Tibial nerve (tissue), 4 donors: ENCODE data around the gene KCTD5. TPM values are rescaled to one million over a fixed set of nuclear protein-coding genes. Genes with fewer than 3 reads are reported as not detected.
"Not testable (repeated sequence)": the region's sequence is repeated elsewhere in the genome, so short reads cannot be mapped to it uniquely, and the experiment has no call there.

Experiments used
- DNase-seq, 2 donors: peaks; one replicate each; pipeline ENCODE4 v3.0.0-alpha.2; 2019; ENCODE audit warnings: low spot score in 2 of 2
- H3K27ac ChIP-seq, 4 donors: fragments of 200-600 bp; sonication (generic) in 3 of 4; one replicate each; pipeline ENCODE4 v1.5.1; 2017 to 2019; ENCODE audit warnings: mild to moderate bottlenecking in 1 of 4
- H3K27me3 ChIP-seq, 2 donors: fragments of 200-600 bp; sonication (generic) in 1 of 2; one replicate each; pipeline versions ENCODE4 v1.5.1 to v1.6.0; 2017 to 2019
- H3K36me3 ChIP-seq, 3 donors: fragments of 200-600 bp; sonication (generic); one replicate each; pipeline ENCODE4 v1.5.1; 2018 to 2019
- H3K4me1 ChIP-seq, 4 donors: fragments of 200-600 bp; sonication (generic) in 3 of 4; one replicate each; pipeline ENCODE4 v1.5.1; 2017 to 2019
- H3K4me3 ChIP-seq, 4 donors: fragments of 200-600 bp; sonication (generic) in 3 of 4; one replicate each; pipeline ENCODE4 v1.5.1; 2017 to 2019; ENCODE audit warnings: mild to moderate bottlenecking in 1 of 4, moderate library complexity in 1 of 4
- H3K9me3 ChIP-seq, 4 donors: fragments of 200-600 bp; sonication (generic) in 3 of 4; one replicate each; pipeline ENCODE4 v1.5.1; 2017 to 2019
- CTCF ChIP-seq, 5 experiments: fragments of 200-600 bp in 3 of 5; fragments of 450-650 bp in 2 of 5; sonication (generic) in 3 of 5; IDR thresholded peaks; one replicate each; pipeline ENCODE4 v1.5.1; 2016 to 2019; ENCODE audit warnings: antibody characterized with exemption in 5 of 5, mild to moderate bottlenecking in 3 of 5, moderate library complexity in 2 of 5
- EP300 ChIP-seq, 2 donors: sonication (generic); formaldehyde crosslinking; IDR thresholded peaks; one replicate each; pipeline ENCODE4 v1.6.1; 2017; ENCODE audit warnings: antibody characterized with exemption in 2 of 2, mild to moderate bottlenecking in 1 of 2
- POLR2A ChIP-seq, 2 donors: fragments of 450-650 bp; IDR thresholded peaks; one replicate each; pipeline ENCODE4 v1.6.1; 2017; ENCODE audit warnings: antibody characterized with exemption in 2 of 2, mild to moderate bottlenecking in 2 of 2, moderate library complexity in 2 of 2
- WGBS, 2 donors: methylation state at CpG; one replicate each; pipeline ENCODE4 v1.1.5; 2018; 5-methylcytosine and 5-hydroxymethylcytosine counted together
- total RNA-seq, 4 donors: library from RNA; depleted of rRNA; stranded (reverse); fragments of >200 nt; gene quantifications; one replicate each; pipeline ENCODE4 v1.1.0, GENCODE V29; 2016

The KCTD5 gene
- total RNA-seq, 4 donors from 2014 or later, result 17.8 to 24.3 (median 21.2) TPM

DNA sequence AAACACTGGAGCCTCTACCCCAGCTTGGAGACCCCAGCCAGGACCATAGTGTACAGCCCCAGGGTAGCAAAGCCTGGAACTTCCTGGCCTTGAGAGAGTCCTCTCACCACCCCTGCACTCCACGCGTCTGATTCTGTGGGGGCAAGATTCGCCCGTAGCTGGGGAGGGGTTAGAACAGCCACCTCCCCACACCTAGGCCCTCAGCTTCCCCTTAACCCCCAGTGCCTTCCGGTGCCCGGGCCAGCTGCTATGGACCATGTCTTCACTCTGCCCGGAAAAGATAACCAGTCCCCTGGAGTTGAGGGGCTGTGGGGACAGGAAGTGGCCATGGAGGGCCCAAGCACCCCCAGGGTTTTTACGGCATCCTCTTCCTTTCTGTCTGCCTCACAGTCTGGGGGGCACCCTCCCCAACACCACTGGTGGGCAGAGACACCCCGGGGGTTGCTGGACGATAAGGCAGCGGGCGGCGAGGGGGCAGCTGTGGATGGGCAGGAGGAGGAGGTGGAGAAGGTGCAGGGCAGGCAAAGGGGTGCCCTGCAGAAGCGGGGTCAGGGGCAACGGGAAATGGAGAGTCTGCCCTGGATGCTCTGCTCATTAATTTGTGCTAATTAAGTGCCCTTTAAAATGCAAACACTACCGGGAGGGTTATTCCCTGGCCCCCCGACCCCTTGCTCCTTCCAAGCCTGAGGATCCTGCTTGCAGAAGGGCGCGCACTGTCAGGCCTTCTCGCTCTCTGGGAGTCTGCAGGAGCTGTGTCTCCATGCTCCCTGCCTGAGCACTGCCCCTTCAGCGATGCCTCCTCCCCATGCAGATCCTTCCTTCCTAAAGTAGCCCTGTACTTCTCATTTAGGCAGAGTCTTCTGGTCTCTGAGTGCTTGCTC, 35.3 kb downstream of the KCTD5 start:
- Histone ChIP-seq H3K9me3 (no peaks in the 10 kb centered on the region), H3K27me3 (peaks cover 0 to 4% of the 10 kb centered on the region in 2 donors), H3K27ac (no peak overlapping the region), H3K4me1 (peaks cover 0 to 28% (median 0%) of the 10 kb centered on the region in 4 donors), H3K4me3 (no peak overlapping the region), H3K36me3 (no peaks in the 10 kb centered on the region)
- TF ChIP-seq EP300 (IDR thresholded peaks at IDR 0.05) (no peak), POLR2A (IDR thresholded peaks at IDR 0.05) (no peak), CTCF (IDR thresholded peaks at IDR 0.05) (no peak)
- DNase-seq, result no peak
- 75 to 76% methylated on average over 21 of the region's 21 CpGs for WGBS, 2 donors

- TF ChIP-seq POLR2A (IDR thresholded peaks at IDR 0.05), result no peak
- TF ChIP-seq CTCF (IDR thresholded peaks at IDR 0.05), result no peak
- TF ChIP-seq EP300 (IDR thresholded peaks at IDR 0.05), result no peak
- Histone ChIP-seq H3K4me3 (no peak overlapping the region), H3K27ac (no peak overlapping the region), H3K9me3 (no peaks in the 10 kb centered on the region), H3K36me3 (no peaks in the 10 kb centered on the region), H3K4me1 (peaks cover 0 to 28% (median 0%) of the 10 kb centered on the region in 4 donors), H3K27me3 (peaks cover 0 to 4% of the 10 kb centered on the region in 2 donors)
- no peak for DNase-seq
- WGBS, 2 donors, result 69 to 81% methylated on average over 8 to 12 of the region's 16 CpGs
Observed at GRCh38 chr16:2719328-2720063, 37.2 kb downstream of the KCTD5 start.

GRCh38 chr16:2720064-2720457, 37.7 kb downstream of the KCTD5 start, which contains the start of gene PRSS27:
PRSS27 (minus strand) TSS chr16:2720224; CDS start chr16:2720160, 64 bp downstream.
- 79 to 81% methylated on average over 23 to 25 of the region's 26 CpGs for WGBS, 2 donors

GRCh38 chr16:2720719-2721633, 38.7 kb downstream of the KCTD5 start:
- peak; percentile 51 to 53 for DNase-seq
- peak; percentile 73 to 98 (median 80) for TF ChIP-seq CTCF (IDR thresholded peaks at IDR 0.05)
- no peak for TF ChIP-seq POLR2A (IDR thresholded peaks at IDR 0.05)
- Histone ChIP-seq H3K27ac (peak overlapping the region; percentile 44 to 91 (median 84)), H3K4me3 (peak overlapping the region; percentile 62 to 83 (median 66)), H3K27me3 (peaks cover 0 to 9% of the 10 kb centered on the region in 2 donors), H3K9me3 (no peaks in the 10 kb centered on the region), H3K36me3 (no peaks in the 10 kb centered on the region), H3K4me1 (peaks cover 0 to 21% (median 0%) of the 10 kb centered on the region in 4 donors)
- WGBS, 2 donors, result 4 to 7% methylated on average over 33 to 56 of the region's 99 CpGs

More at GRCh38 chr16:2720064-2720457, 37.7 kb downstream of the KCTD5 start, which contains the start of gene PRSS27:
- peak within 1 kb of the TSS; percentile 62 to 83 (median 66) for H3K4me3 ChIP-seq
- no peak for TF ChIP-seq CTCF (IDR thresholded peaks at IDR 0.05)
- TF ChIP-seq POLR2A (IDR thresholded peaks at IDR 0.05), result no peak
- no peak for TF ChIP-seq EP300 (IDR thresholded peaks at IDR 0.05)
- no peaks in the 10 kb centered on the region for H3K36me3 ChIP-seq
- peaks cover 0 to 28% (median 0%) of the 10 kb centered on the region in 4 donors for H3K4me1 ChIP-seq
- peak within 1 kb of the TSS; percentile 44 to 91 (median 84) for H3K27ac ChIP-seq
- peaks cover 0 to 8% of the 10 kb centered on the region in 2 donors for H3K27me3 ChIP-seq
- H3K9me3 ChIP-seq, result no peaks in the 10 kb centered on the region
- DNase-seq, result no peak

- H3K9me3 ChIP-seq, DNase-seq, H3K27me3 ChIP-seq, H3K36me3 ChIP-seq: not testable (repeated sequence)
- Histone ChIP-seq H3K4me1 (peaks cover 0 to 20% (median 0%) of the 10 kb centered on the region in 4 donors), H3K4me3 (peak overlapping the region; percentile 62 to 83 (median 66)), H3K27ac (peak overlapping the region in 3 of 4 donors; percentile 70 to 88 (median 79))
- WGBS, 2 donors, result 37 to 41% methylated on average over 14 of the region's 14 CpGs
Observed at GRCh38 chr16:2721634-2722173, 39.4 kb downstream of the KCTD5 start.
